Urothelium cell line (cell line): ENCODE measurements around the gene MGST2.

Experiments
- DNase-seq: peaks from one replicate; pipeline ENCODE4 v3.0.0; 2011; ENCODE audit warnings: low spot score, mixed read lengths
- FAIRE-seq: peaks from 2 replicates; lab custom pipeline; 2011; peaks lifted over from hg19 to GRCh38; lab: Jason Lieb, UNC

The MGST2 gene

GRCh38 chr4:139669335-139669734 is 3.7 kb downstream of the MGST2 start:
- no peak for DNase-seq
- no peak for FAIRE-seq

- FAIRE-seq, result no peak
- no peak for DNase-seq
These were observed 4.3 kb downstream of the MGST2 start for GRCh38 chr4:139669890-139670289.

- FAIRE-seq, result no peak
- DNase-seq, result no peak
These were observed 5.2 kb downstream of the MGST2 start for GRCh38 chr4:139670775-139671174.

- DNase-seq, result no peak
- FAIRE-seq, result no peak
These were observed 6.6 kb downstream of the MGST2 start for GRCh38 chr4:139672215-139672614.

- DNase-seq (no peak), FAIRE-seq (no peak)
These were observed 7.1 kb downstream of the MGST2 start for GRCh38 chr4:139672732-139673131.

GRCh38 chr4:139674875-139675550 is 9.4 kb downstream of the MGST2 start:
- FAIRE-seq (no peak), DNase-seq (no peak)

GRCh38 chr4:139675651-139676050 is 10.0 kb downstream of the MGST2 start:
- FAIRE-seq (no peak), DNase-seq (no peak)

- FAIRE-seq, result no peak
- no peak for DNase-seq
These were observed 10.7 kb downstream of the MGST2 start for GRCh38 chr4:139676365-139676764.

GRCh38 chr4:139676913-139677585 is 11.4 kb downstream of the MGST2 start:
- no peak for FAIRE-seq
- no peak for DNase-seq

GRCh38 chr4:139682309-139682708 is 16.7 kb downstream of the MGST2 start:
- DNase-seq (no peak), FAIRE-seq (no peak)

GRCh38 chr4:139682741-139683151 is 17.1 kb downstream of the MGST2 start:
- DNase-seq (no peak), FAIRE-seq (no peak)

GRCh38 chr4:139684351-139684750 is 18.7 kb downstream of the MGST2 start:
- FAIRE-seq, result no peak
- no peak for DNase-seq

GRCh38 chr4:139685180-139685579 is 19.6 kb downstream of the MGST2 start:
- FAIRE-seq, result no peak
- DNase-seq, result no peak

- no peak for DNase-seq
- no peak for FAIRE-seq
These were observed 20.5 kb downstream of the MGST2 start for GRCh38 chr4:139686130-139686529.

GRCh38 chr4:139686988-139687387 is 21.4 kb downstream of the MGST2 start:
- FAIRE-seq (no peak), DNase-seq (no peak)

- FAIRE-seq, result no peak
- no peak for DNase-seq
These were observed 23.6 kb downstream of the MGST2 start for GRCh38 chr4:139689093-139689722.

GRCh38 chr4:139690419-139690818 is 24.8 kb downstream of the MGST2 start:
- FAIRE-seq (no peak), DNase-seq (no peak)

GRCh38 chr4:139692309-139693012 is 26.8 kb downstream of the MGST2 start:
- DNase-seq (no peak), FAIRE-seq (no peak)

- DNase-seq, result no peak
- FAIRE-seq, result no peak
These were observed 29.0 kb downstream of the MGST2 start for GRCh38 chr4:139694522-139695107.

GRCh38 chr4:139696491-139696890 is 30.9 kb downstream of the MGST2 start:
- no peak for DNase-seq

More at GRCh38 chr4:139696491-139696890, 30.9 kb downstream of the MGST2 start:
- FAIRE-seq, result no peak
